HG03139 (cell line): ENCODE measurements around the gene ANKK1.

Source experiments
- ATAC-seq: cut with Tn5 transposase; IDR thresholded peaks from one replicate; pipeline ENCODE4 v1.9.1; 2021; ENCODE audit not compliant: unreplicated experiment

Gene ANKK1, protein sequence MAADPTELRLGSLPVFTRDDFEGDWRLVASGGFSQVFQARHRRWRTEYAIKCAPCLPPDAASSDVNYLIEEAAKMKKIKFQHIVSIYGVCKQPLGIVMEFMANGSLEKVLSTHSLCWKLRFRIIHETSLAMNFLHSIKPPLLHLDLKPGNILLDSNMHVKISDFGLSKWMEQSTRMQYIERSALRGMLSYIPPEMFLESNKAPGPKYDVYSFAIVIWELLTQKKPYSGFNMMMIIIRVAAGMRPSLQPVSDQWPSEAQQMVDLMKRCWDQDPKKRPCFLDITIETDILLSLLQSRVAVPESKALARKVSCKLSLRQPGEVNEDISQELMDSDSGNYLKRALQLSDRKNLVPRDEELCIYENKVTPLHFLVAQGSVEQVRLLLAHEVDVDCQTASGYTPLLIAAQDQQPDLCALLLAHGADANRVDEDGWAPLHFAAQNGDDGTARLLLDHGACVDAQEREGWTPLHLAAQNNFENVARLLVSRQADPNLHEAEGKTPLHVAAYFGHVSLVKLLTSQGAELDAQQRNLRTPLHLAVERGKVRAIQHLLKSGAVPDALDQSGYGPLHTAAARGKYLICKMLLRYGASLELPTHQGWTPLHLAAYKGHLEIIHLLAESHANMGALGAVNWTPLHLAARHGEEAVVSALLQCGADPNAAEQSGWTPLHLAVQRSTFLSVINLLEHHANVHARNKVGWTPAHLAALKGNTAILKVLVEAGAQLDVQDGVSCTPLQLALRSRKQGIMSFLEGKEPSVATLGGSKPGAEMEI

DNA sequence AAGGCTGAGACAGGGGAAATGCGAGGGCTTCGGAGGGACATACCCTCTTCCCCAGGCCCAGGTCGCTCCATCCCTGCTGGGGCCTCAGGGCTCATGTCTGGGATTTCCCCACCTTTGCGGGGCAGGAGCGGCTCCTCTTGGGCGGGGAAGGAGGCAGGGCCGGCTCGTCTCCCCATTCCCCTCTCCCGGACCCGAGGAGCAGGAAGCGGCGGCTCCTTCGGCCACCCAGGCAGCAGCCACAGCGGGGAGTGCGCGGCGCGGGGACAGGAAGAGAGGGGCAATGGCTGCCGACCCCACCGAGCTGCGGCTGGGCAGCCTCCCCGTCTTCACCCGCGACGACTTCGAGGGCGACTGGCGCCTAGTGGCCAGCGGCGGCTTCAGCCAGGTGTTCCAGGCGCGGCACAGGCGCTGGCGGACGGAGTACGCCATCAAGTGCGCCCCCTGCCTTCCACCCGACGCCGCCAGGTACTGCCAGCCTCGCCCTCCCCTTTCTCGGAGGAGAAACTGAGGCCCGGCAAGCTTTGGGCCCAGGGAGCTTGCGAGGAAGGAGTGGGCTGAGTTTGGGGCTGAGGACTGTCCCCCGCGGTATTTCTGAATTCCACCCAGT lies at the start of gene ANKK1:
Gene ANKK1 (plus strand): TSS at position 175 of the 607 bp plus-strand sequence. CDS start 106 bp downstream, at position 281.
- ATAC-seq = no peak

DNA sequence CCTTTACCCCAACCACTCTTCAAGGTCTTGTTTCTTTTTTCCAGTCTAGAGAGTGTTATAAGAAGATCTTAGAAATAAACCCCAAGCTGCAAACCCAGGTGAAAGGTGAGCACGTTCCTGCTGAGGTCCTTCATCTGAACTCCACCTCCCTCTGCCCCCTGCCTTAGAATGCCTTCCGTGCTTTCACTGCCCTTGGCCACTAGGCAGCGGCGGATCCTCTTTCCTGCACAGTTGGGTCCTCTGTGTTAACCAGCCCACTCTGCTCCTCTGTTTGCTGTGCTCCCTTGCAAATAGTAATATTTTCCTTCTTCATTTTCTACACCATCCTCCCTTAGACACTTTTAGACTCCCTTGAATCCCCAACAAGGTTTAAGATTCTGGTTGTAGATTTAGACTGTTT lies 48.8 kb upstream of the ANKK1 start:
- ATAC-seq = no peak

DNA sequence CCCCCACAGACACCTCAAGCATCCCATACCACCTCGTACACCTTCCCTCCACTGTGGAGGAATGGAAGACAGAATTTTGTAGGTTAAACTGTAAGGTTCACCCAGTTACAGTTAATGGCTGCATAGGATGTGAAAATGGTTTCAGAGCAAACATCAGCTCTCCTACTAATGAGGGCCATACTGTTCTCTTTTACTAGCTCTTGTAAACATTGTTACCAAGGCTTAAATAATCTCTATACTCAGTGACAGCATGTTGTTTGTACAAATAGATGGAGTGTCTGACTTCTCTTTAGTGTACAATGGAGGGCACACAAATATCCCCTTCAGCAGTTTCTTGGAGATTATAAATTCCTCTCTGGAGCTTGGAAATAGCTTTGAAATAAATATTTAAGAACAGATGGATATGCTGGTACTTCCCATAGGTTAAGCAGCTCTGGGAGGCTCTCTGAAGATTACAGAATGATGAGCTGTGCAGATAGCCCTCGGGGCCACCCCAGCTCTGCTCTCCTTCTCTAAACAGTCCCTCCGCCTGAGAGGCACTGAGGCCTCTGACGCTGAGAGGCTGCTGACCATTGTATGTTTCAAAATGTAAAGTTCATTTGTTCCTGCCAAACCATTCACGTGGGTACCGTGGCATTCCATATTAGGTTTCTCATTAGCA lies 47.5 kb upstream of the ANKK1 start:
- ATAC-seq = no peak

DNA sequence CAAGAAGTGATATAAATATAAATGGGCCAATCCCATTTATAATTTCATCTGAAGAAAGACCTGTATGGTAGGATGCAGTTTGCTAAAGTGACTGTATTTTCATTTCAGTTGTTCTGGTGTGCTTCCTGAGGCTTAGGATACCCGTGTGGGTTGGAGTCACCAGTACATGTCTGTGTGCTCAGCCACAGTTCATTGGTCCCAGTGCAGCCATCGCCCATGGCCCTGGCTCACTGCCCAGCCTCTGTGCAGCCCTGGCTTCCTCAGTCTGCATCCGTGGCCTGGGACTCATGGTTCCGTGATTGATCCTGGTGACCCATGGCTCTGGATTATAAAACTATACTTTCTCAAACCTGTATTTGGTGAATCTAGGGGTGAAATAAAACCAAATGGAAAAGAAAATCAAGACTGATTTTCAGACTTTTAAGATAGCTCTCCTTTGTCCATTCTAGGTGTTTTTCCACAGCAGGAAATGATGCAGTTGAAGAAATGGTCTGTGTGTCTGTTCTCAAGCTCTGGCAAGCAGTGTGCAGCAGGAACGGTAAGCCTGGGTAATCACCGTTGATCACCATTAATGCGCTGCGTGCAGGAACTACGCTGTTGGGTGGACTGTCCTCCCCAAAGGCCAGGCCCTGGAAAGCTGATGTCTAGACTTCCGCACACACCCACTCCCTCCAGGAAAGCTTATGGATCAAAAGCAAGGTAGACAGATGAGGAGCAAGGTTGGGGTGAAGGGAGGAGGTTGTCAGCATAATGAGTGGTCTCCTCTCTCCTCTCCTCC lies 46.0 kb upstream of the ANKK1 start:
- no peak for ATAC-seq

DNA sequence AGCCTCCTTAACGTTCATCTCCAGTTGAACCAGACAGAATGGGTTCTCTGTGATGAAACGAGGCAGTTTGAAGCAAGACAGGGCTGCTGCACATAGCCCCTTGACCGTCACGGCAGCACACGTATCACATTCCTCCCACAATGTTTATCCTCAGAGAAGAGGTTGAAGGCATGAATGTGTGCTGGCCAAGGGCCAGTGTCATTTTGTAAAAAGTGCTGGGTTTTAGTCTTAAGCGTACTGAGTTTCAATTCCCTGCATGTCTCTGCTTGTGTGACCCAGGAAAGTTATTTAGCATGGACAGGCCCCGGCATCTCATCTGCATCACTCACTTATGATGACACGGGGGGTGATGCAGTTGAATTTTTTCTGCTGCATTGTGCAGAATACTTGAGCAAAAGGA lies 41.6 kb upstream of the ANKK1 start:
- ATAC-seq = no peak

DNA sequence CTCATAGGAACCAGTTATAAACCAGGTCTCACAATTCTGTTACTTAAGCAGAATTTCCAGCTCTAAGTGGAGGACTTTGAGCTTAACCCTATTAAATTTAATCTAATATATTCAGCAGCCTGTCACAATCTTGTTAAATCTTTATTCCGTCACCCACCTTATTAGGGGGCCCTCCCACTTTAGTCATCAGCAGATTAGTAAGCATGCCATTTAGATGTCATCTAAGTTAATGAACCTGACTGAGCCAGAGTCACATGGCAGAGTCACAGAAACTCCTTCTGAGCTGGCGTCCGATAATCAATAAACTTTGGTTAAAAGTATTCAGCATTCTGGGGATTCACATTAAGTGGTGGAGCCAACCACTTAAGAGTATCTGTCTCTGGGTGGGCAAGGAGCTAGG lies 38.1 kb upstream of the ANKK1 start:
- no peak for ATAC-seq

DNA sequence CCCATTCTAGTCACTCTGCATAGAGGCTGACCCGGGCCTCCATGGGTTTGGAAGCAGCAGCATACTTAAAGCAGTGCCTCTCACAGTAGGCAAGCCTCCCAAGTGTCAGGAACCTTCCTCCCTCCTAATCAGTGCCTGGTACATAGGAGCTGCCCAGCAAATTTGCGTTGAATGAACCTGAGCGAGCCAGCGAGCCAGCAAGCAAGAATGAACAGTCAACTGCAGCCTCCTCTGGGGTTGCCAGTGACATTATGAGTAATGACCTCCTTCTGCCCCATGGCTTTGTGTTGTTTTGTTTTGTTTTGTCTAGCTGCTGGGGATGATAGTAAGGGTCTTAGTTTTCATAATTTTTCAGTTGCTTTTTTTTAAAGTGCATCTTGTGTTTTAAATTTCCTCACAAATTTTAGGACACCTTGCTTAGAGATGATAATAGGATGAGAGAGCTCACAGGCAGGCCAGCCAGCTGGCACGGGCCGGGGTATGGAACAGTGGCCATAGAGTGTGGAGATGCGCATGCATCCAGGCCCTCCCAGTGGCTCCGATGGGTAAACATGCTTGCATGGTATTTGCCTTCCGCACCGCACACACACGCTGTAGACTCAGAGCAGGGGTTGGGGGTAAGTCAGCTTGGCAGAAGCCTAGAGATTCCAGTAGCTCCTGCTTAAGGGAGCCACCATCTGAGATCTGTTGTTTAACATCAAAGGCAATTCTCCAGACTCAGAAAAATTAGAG lies 37.1 kb upstream of the ANKK1 start:
- ATAC-seq = no peak

DNA sequence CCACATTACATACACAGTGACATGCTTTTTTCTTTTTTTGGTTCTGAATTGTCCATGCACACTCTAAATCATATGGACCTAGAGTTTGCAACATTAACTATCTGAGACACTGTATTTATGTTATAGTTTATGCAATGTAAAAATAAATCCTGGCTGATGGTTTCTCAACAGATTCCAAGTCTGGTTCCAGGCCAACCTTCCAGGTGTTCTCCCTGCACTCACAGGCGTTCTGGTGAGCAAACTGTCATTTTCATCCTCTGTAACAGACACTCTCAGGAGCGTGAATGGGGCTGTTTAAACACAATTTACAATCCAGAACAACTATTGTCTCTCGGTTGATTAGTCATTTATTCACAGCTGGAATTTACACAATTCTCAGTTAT lies 36.5 kb upstream of the ANKK1 start:
- no peak for ATAC-seq

DNA sequence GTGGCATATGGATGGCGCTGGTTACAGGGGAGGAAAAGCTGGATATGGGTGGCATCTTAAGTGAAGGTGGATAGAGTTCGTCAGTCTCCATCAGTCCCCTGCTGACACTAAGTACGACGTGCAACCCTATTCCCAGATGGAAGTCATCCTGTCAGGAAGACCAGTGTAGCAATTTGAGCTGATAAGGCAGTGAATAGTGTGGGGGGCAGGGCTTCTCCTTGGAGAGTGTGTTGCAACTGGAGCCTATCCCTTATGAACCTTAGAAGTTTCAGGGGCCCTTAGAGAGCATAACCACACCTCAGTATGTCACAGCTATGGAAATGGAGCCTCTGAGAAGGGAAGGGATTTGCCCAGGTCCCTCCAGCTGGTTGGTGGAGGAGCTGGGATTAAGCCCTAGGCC lies 36.1 kb upstream of the ANKK1 start:
- no peak for ATAC-seq

DNA sequence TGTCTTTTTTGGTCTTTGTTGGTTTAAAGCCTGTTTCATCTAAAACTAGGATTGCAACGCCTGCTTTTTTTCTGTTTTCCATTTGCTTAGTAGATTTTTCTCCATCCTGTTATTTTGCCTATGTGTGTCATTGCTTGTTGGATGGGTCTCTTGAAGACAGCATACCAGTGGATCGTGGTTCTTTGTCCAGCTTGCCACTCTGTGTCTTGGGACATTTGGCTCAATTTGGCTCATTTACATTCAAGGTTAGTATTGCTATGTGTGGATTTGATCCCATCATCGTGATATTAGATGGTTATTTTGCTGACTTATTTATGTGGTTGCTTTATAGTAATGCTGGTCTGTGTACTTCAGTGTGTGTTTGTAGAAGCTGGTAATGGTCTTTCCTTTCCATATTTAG lies 31.4 kb upstream of the ANKK1 start:
- no peak for ATAC-seq

DNA sequence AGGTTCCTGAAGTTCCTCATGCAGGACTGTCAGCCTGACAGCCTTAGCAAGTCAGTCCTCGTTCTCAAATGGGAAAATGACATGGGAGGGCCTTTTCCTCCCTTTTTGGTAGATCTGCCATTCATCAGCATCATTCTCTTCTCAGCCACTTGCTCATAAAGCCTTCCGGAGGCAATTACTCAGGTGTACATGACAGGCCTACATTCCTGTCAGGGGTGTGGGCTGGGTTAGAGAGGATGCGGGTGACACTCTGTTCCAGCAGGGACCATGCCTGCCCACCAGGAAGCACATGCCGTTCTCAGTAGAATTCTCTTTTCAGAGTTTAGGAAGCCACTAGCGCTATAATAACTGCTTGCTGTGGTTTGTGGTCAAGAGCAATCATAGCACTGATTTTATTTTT lies 24.2 kb upstream of the ANKK1 start:
- ATAC-seq = no peak

DNA sequence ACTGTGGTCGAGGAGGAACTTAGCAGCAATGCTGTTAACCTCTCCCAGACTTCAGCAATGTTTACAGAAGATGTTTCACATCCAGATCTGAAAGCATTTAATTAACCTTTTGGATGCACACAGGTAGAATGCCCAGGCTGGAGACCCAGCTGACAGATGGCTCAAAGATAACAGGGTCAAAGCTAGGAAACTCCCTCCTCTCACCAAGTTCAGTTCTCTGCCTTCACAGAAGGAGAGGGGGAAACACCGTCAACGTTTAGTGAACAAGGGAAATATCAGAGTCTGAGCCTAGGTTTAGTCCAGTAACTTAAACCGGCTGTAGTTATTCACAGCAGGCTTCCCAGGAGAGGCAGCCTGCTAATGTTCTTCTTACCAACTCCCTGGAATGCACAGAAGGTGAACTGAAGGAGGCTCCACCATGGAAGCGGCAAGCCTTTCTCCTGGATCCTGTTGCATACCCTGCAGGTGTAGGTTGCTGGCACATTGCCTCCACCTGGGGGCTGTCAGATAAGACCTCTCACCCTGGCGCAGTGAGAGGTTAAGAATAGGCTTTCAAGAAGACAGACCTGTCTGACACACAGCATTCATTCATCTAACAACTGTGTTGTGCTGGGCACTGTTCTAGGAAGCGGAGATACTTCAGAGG lies 23.5 kb upstream of the ANKK1 start:
- ATAC-seq = no peak

DNA sequence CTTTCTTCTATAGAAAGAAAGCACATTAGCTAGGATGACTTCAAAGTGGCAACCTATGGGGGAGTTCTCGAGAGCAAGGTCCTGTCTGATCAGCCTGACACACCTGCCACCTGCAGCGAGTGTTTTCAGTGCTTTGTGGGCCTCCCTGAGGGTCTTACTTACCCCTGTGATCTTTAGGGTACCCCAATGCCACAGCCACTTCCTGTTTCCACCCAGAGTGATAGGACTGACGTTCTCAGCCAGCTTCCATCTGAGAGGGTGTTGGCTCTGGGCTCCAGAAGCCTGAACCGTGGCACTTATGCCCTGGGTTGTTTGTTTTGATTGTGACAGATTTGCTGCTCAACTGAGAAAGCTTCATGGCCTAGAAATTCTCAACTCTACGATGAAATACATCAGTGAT lies 21.7 kb upstream of the ANKK1 start:
- no peak for ATAC-seq

DNA sequence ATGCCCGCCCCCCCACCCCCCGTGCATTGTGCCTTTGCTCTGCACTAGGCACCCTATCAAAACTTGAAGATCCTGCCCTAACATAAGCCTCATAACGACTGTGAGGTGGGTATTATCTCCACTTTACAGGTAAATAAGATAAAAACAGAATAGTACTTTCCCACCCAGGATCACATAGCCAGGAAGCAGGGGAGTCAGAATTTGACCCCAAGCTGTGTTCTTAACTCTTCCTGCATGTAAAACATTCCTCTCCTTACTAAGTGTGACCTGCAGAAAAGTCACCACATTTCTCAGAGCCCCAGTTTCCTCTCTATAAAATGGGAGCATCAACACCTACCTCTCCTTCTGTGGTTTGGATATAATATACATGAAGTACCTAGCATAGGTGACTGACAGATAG lies 18.2 kb upstream of the ANKK1 start:
- ATAC-seq = no peak

DNA sequence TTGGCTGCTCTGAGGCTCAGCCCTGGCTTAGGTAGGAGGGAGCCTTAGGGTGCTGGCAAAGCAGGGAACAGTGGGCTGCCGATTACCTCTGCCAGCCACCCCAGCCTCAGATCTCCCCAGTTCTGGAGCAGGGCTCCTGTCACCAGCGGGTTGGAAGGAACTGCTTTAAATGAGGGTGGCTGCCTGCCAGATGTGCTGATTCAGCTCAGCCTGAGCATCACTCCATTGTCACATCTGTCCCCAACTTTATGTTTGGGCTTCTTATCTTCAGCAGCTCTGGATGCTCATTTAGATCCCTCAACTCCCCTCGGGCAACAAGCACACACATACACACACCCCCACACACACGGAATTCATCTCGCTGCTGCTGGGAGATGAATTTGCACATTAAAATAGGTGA lies 16.9 kb upstream of the ANKK1 start:
- ATAC-seq = no peak

DNA sequence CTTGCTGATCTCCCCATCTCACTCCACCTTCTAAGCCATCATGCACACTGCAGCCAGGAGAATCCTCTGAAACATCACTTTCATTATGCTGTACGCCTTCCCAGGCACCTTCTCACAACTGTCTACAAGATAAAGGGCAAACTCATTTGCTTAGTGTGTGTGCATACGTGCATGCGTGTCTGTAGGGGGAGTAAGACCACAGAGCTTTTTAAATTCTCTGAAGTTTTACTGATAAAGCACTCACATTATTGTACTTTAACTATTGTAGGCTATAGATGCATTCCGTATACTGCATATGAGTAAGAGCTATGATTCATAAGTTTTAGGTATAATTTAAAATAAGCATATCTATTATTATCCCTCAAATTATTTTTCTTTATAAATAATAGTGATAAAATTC lies 15.3 kb upstream of the ANKK1 start:
- ATAC-seq = no peak

DNA sequence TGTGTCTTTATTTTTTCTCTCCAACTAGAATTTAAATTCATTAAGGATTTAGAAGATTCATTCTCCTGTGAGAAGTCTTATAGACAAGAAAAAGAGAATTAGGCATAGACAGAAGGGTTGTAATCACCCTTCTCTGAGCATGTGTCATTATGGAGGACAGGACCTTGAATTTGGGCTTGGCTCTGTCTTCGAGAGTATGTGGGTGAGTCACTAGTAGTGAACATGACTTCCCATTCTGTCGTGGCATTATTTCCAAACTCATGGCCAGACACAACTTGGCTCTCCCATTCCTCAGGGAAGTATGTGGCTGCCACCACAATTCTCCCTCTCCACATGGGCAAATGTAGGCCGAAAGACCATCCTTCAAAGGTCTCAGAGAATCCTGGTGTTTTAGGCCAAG lies 14.3 kb upstream of the ANKK1 start:
- ATAC-seq = no peak

DNA sequence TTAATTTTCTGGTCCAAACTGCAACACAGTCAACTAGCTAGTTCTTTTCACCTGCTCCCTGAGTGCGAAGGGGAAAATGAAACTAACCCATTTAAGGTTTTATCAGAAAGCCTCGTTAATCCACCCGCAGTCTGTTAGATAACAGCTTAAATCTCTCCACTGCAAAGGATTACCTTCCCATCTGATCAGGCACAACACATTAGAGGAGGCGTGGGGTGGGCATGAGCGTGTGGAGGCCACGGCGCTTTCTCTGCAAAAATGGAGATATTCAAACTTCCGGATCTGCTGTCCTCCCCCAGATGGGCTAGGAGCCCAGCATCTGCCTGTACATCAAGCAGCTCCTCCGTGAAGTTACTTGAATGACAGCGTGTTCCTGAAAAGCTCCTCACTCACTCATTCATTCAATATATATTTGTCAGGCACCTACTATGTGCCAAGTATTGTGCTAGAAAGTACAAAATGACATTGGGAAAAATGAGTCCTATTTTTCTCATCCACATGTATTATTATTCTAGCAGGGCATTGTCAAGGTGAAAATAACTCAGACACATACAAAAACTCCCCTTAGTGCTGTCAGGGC lies 13.5 kb upstream of the ANKK1 start:
- no peak for ATAC-seq

DNA sequence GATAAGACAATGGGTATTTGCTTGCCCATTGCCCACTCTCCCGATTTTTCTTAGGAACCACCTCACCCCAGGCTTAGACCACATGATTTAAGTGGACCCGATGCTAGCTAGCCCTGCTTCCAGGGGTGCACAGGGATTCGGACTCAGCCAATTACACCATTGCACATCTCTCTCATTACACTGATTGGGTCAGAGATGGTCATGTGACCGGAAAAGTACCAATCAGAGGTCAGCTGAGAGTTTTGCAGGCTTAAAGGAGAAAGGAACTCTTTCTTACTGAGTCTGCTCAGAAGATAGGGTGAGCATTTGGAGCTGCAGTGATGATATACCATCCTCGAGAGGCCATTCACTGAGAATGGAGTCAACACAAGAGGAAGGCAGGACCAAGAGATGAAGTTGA lies 12.2 kb upstream of the ANKK1 start:
- ATAC-seq = no peak
